Smooth muscle cell (in vitro differentiated cells): Measurements from ENCODE around the gene USP22. TPM values are rescaled to one million over a fixed set of nuclear protein-coding genes. Genes with fewer than 3 reads are reported as not detected.

ENCODE experiments used
- DNase-seq: peaks from one replicate; lab custom pipeline; 2025; ENCODE audit not compliant: unreplicated experiment; lab: John Stamatoyannopoulos, UW
- H2AFZ ChIP-seq: fragments of 200-600 bp; sonication (generic); 2 replicates; pipeline ENCODE4 v1.6.0; 2016; ENCODE audit warnings: antibody characterized with exemption, low read depth, mild to moderate bottlenecking
- H3F3A ChIP-seq: fragments of 200-600 bp; sonication (generic); 2 replicates; pipeline ENCODE4 v1.6.0; 2017; ENCODE audit warnings: antibody characterized with exemption, low read depth
- H3K27ac ChIP-seq: fragments of 200-600 bp; sonication (generic); 2 replicates; pipeline ENCODE4 v1.5.1; 2016; ENCODE audit warnings: low read depth, mild to moderate bottlenecking
- H3K27me3 ChIP-seq: fragments of 200-600 bp; sonication (generic); 2 replicates; pipeline ENCODE4 v1.6.1; 2016; ENCODE audit warnings: low read depth, mild to moderate bottlenecking
- H3K36me3 ChIP-seq: fragments of 200-600 bp; sonication (generic); 2 replicates; pipeline ENCODE4 v1.5.1; 2016; ENCODE audit warnings: low read depth
- H3K4me1 ChIP-seq: fragments of 200-600 bp; sonication (generic); 2 replicates; pipeline ENCODE4 v1.5.1; 2016; ENCODE audit warnings: low read depth
- H3K4me2 ChIP-seq: fragments of 200-600 bp; sonication (generic); 2 replicates; pipeline ENCODE4 v1.6.0; 2016; ENCODE audit warnings: mild to moderate bottlenecking
- H3K4me3 ChIP-seq: fragments of 200-600 bp; sonication (generic); 2 replicates; pipeline ENCODE4 v1.5.1; 2016; ENCODE audit warnings: mild to moderate bottlenecking
- H3K79me2 ChIP-seq: fragments of 200-600 bp; sonication (generic); 2 replicates; pipeline ENCODE4 v1.6.0; 2016; ENCODE audit warnings: low read depth, mild to moderate bottlenecking
- H3K9ac ChIP-seq: fragments of 200-600 bp; sonication (generic); 2 replicates; pipeline ENCODE4 v1.6.0; 2016; ENCODE audit warnings: low read depth
- H3K9me3 ChIP-seq: fragments of 200-600 bp; sonication (generic); replicated peaks from 2 replicates; pipeline ENCODE4 v1.5.1; 2016; ENCODE audit warnings: low read depth
- H4K20me1 ChIP-seq: fragments of 200-600 bp; sonication (generic); 2 replicates; pipeline ENCODE4 v1.6.0; 2016; ENCODE audit warnings: low read depth
- CTCF ChIP-seq: fragments of 200-600 bp; sonication (generic); IDR thresholded peaks from 2 replicates; pipeline ENCODE4 v1.5.1; 2017; ENCODE audit warnings: borderline replicate concordance, mild to moderate bottlenecking, antibody characterized with exemption; ENCODE audit not compliant: insufficient read depth, poor library complexity, severe bottlenecking
- WGBS: methylation state at CpG from one replicate; pipeline ENCODE4 v1.1.7; 2016; ENCODE audit warnings: low lambda C conversion rate; 5-methylcytosine and 5-hydroxymethylcytosine counted together
- polyA plus RNA-seq: library from polyadenylated mRNA; unstranded; fragments of >200 nt; fragmentation: Nextera tagmentation; extraction: Ambion mirVana; gene quantifications from 2 replicates; pipeline ENCODE4 v1.2.1, GENCODE V29; 2016
- total RNA-seq: library from RNA; depleted of rRNA; stranded (reverse); fragments of >200 nt; gene quantifications from 2 replicates; pipeline ENCODE4 v1.2.3, GENCODE V29; 2014

The USP22 gene
- total and polyA plus RNA-seq, 2 experiments from 2014 or later: 79.3 to 151 TPM

GRCh38 chr17:21034340-21035235 lies 8.2 kb downstream of the USP22 start:
- H3K36me3 ChIP-seq: no peaks in the 10 kb centered on the region
- no peak for TF ChIP-seq CTCF
- peaks cover 100% of the 10 kb centered on the region for H4K20me1 ChIP-seq
- peak overlapping the region; percentile 87 for H3K27ac ChIP-seq
- peaks cover 99% of the 10 kb centered on the region for H3K79me2 ChIP-seq
- no peak overlapping the region for H2AFZ ChIP-seq
- H3K4me2 ChIP-seq: peak overlapping the region; percentile 72
- DNase-seq: no peak
- peaks cover 31% of the 10 kb centered on the region for H3F3A ChIP-seq
- WGBS: 58% methylated on average over 13 of the region's 13 CpGs
- peak overlapping the region; percentile 29 for H3K9ac ChIP-seq
- H3K4me1 ChIP-seq: peaks cover 46% of the 10 kb centered on the region
- no peak overlapping the region for H3K4me3 ChIP-seq
- H3K27me3 ChIP-seq: no peaks in the 10 kb centered on the region
- H3K9me3 ChIP-seq: no peaks in the 10 kb centered on the region

GRCh38 chr17:21033350-21033749 lies 9.5 kb downstream of the USP22 start:
- Histone ChIP-seq H3K9ac (peak overlapping the region; percentile 37), H3K79me2 (peaks cover 99% of the 10 kb centered on the region), H3F3A (peaks cover 35% of the 10 kb centered on the region), H2AFZ (no peak overlapping the region), H3K4me1 (peaks cover 48% of the 10 kb centered on the region), H3K4me2 (peak overlapping the region; percentile 72), H3K27ac (peak overlapping the region; percentile 87), H3K4me3 (no peak overlapping the region), H4K20me1 (peaks cover 100% of the 10 kb centered on the region), H3K9me3 (no peaks in the 10 kb centered on the region), H3K36me3 (no peaks in the 10 kb centered on the region), H3K27me3 (no peaks in the 10 kb centered on the region)
- WGBS: 39% methylated on average over 2 of the region's 2 CpGs
- no peak for TF ChIP-seq CTCF
- DNase-seq: no peak

- no peaks in the 10 kb centered on the region for H3K36me3 ChIP-seq
- no peak overlapping the region for H2AFZ ChIP-seq
- H3K27me3 ChIP-seq: no peaks in the 10 kb centered on the region
- H4K20me1 ChIP-seq: peaks cover 100% of the 10 kb centered on the region
- DNase-seq: no peak
- peak overlapping the region; percentile 62 for H3K4me2 ChIP-seq
- H3F3A ChIP-seq: peaks cover 38% of the 10 kb centered on the region
- H3K4me1 ChIP-seq: peaks cover 40% of the 10 kb centered on the region
- no peak overlapping the region for H3K4me3 ChIP-seq
- H3K9me3 ChIP-seq: no peaks in the 10 kb centered on the region
- no peak for TF ChIP-seq CTCF
- 54% methylated on average over 8 of the region's 8 CpGs for WGBS
- H3K27ac ChIP-seq: peak overlapping the region; percentile 87
- H3K9ac ChIP-seq: no peak overlapping the region
- H3K79me2 ChIP-seq: peaks cover 99% of the 10 kb centered on the region
Measured at GRCh38 chr17:21031756-21032396, 10.9 kb downstream of the USP22 start.
